SK-N-SH (cell line): ENCODE results near the gene PAEP. TPM values are rescaled to one million over a fixed set of nuclear protein-coding genes. Genes with fewer than 3 reads are reported as not detected.

Experiments used
- CTCF ChIA-PET: fragments of 300-600, 350-600 bp; formaldehyde crosslinking; extraction: SDS; loops from one replicate; lab custom pipeline; 2021; lab: Yijun Ruan, JAX
- POLR2A ChIA-PET: fragments of 350-600 bp; sonication (Branson Sonifier 250); formaldehyde crosslinking; extraction: SDS; loops from one replicate; lab custom pipeline; 2020; ENCODE audit warnings: antibody characterized with exemption, inconsistent platforms; lab: Yijun Ruan, JAX
- DNase-seq: peaks from one replicate; pipeline ENCODE4 v3.0.0; 2012
- H2AFZ ChIP-seq: fragments of 200-600 bp; sonication (generic); 2 replicates; pipeline ENCODE4 v1.8.1; 2016; ENCODE audit warnings: antibody characterized with exemption, mild to moderate bottlenecking, low read depth
- H3F3A ChIP-seq: fragments of 200-600 bp; sonication (generic); replicated peaks from 2 replicates; pipeline ENCODE3; 2016; ENCODE audit warnings: antibody characterized with exemption, mild to moderate bottlenecking; ENCODE audit not compliant: insufficient read depth
- H3K27ac ChIP-seq, 2 experiments: fragments of 200-500 bp in 1 of 2; fragments of 200-600 bp in 1 of 2; sonication (Bioruptor generic) in 1 of 2; sonication (generic), shearing (Covaris generic) in 1 of 2; 2 replicates each; pipeline versions ENCODE4 v1.5.1 to v1.6.1; 2014 to 2016; ENCODE audit warnings: low read depth in 2 of 2, inconsistent platforms in 1 of 2, low read length in 1 of 2, mild to moderate bottlenecking in 1 of 2, mixed read lengths in 1 of 2
- H3K27me3 ChIP-seq: fragments of 200-600 bp; sonication (generic), shearing (Covaris generic); 2 replicates; pipeline ENCODE4 v1.6.1; 2016; ENCODE audit warnings: mixed run types; ENCODE audit not compliant: insufficient read depth
- H3K36me3 ChIP-seq, 2 experiments: fragments of 200-500 bp in 1 of 2; fragments of 200-600 bp in 1 of 2; sonication (Bioruptor generic) in 1 of 2; sonication (generic) in 1 of 2; replicated peaks in 1 of 2; 2 replicates each; pipeline versions ENCODE3 to v1.5.1; 2014 to 2016; ENCODE audit warnings: low read length in 1 of 2, mild to moderate bottlenecking in 1 of 2; ENCODE audit not compliant: insufficient read depth in 2 of 2, control insufficient read depth in 1 of 2
- H3K4me1 ChIP-seq, 2 experiments: fragments of 200-500 bp in 1 of 2; fragments of 200-600 bp in 1 of 2; sonication (Bioruptor generic) in 1 of 2; sonication (generic), shearing (Covaris generic) in 1 of 2; 2 replicates each; pipeline versions ENCODE4 v1.5.1 to v1.6.1; 2014 to 2016; ENCODE audit warnings: low read depth in 1 of 2, low read length in 1 of 2, mixed run types in 1 of 2; ENCODE audit not compliant: insufficient read depth in 2 of 2, control insufficient read depth in 1 of 2
- H3K4me2 ChIP-seq: fragments of 200-600 bp; sonication (generic), shearing (Covaris generic); 2 replicates; pipeline ENCODE4 v1.6.1; 2017; ENCODE audit warnings: mixed run types
- H3K4me3 ChIP-seq, 2 experiments: fragments of 200-500 bp in 1 of 2; fragments of 200-600 bp in 1 of 2; sonication (Bioruptor generic) in 1 of 2; sonication (generic), shearing (Covaris generic) in 1 of 2; 2 replicates each; pipeline versions ENCODE4 v1.5.1 to v1.8.1; 2014 to 2016; ENCODE audit warnings: low read depth in 2 of 2, inconsistent platforms in 1 of 2, low read length in 1 of 2, mild to moderate bottlenecking in 1 of 2, mixed read lengths in 1 of 2, moderate library complexity in 1 of 2
- H3K79me2 ChIP-seq: fragments of 200-600 bp; sonication (generic); 2 replicates; pipeline ENCODE4 v1.8.1; 2017; ENCODE audit warnings: mild to moderate bottlenecking; ENCODE audit not compliant: insufficient read depth
- H3K9ac ChIP-seq: fragments of 200-600 bp; sonication (generic); 2 replicates; pipeline ENCODE4 v1.6.1; 2017; ENCODE audit warnings: mixed run types
- H3K9me2 ChIP-seq: fragments of 200-600 bp; sonication (generic); 2 replicates; pipeline ENCODE4 v1.6.1; 2017; ENCODE audit warnings: mixed run types
- H3K9me3 ChIP-seq: fragments of 200-600 bp; sonication (generic); 2 replicates; pipeline ENCODE4 v1.6.1; 2017; ENCODE audit warnings: mixed run types, mild to moderate bottlenecking, moderate library complexity
- H4K20me1 ChIP-seq: fragments of 200-600 bp; sonication (generic); 2 replicates; pipeline ENCODE4 v1.6.1; 2017; ENCODE audit warnings: mild to moderate bottlenecking, mixed run types; ENCODE audit not compliant: insufficient read depth
- CHD2 ChIP-seq: fragments of 150-350 bp; IDR thresholded peaks from 2 replicates; pipeline ENCODE4 v1.6.1; 2018; ENCODE audit warnings: low read length; ENCODE audit not compliant: partially characterized antibody
- ELF1 ChIP-seq: IDR thresholded peaks from 2 replicates; pipeline ENCODE4 v1.4.0; 2012
- EP300 ChIP-seq, 2 experiments: IDR thresholded peaks; 2 replicates each; pipeline versions ENCODE4 v1.4.0 to v1.6.1; 2012; ENCODE audit warnings: borderline replicate concordance in 1 of 2, low read depth in 1 of 2, low read length in 1 of 2
- FOSL2 ChIP-seq: IDR thresholded peaks from 2 replicates; pipeline ENCODE4 v1.4.0; 2012; ENCODE audit warnings: low read depth, mild to moderate bottlenecking, moderate library complexity, borderline replicate concordance
- FOXM1 ChIP-seq: IDR thresholded peaks from 2 replicates; pipeline ENCODE4 v1.4.0; 2012; ENCODE audit warnings: low read depth, mild to moderate bottlenecking
- GABPA ChIP-seq: IDR thresholded peaks from 2 replicates; pipeline ENCODE4 v1.4.0; 2012; ENCODE audit warnings: low read depth, mild to moderate bottlenecking
- GATA2 ChIP-seq: sonication (generic); formaldehyde crosslinking; IDR thresholded peaks from 2 replicates; pipeline ENCODE4 v1.5.0; 2020; ENCODE audit warnings: mild to moderate bottlenecking, missing genetic modification reagents
- MEF2A ChIP-seq: IDR thresholded peaks from 2 replicates; pipeline ENCODE4 v1.4.0; 2012; ENCODE audit warnings: low read depth, borderline replicate concordance
- MXI1 ChIP-seq: IDR thresholded peaks from 2 replicates; pipeline ENCODE4 v1.6.1; 2012; ENCODE audit warnings: mild to moderate bottlenecking, low read depth, low read length, improper control_type of control experiment
- NFIC ChIP-seq: IDR thresholded peaks from 2 replicates; pipeline ENCODE4 v1.4.0; 2012; ENCODE audit warnings: borderline replicate concordance
- NRF1 ChIP-seq: IDR thresholded peaks from 2 replicates; pipeline ENCODE4 v1.6.1; 2012; ENCODE audit warnings: low read depth, mild to moderate bottlenecking, low read length
- POLR2AphosphoS5 ChIP-seq: IDR thresholded peaks from 2 replicates; pipeline ENCODE4 v1.6.1; 2012; ENCODE audit warnings: low read depth, low read length
- RCOR1 ChIP-seq: fragments of 150-350 bp; IDR thresholded peaks from 2 replicates; pipeline ENCODE4 v1.6.1; 2017; ENCODE audit warnings: antibody characterized with exemption, low read length
- SIN3A ChIP-seq: IDR thresholded peaks from 2 replicates; pipeline ENCODE4 v1.6.1; 2012; ENCODE audit warnings: low read depth, mild to moderate bottlenecking, low read length, moderate library complexity, borderline replicate concordance
- SMC3 ChIP-seq: IDR thresholded peaks from 2 replicates; pipeline ENCODE4 v1.6.1; 2012; ENCODE audit warnings: low read depth, low read length, improper control_type of control experiment
- TAF1 ChIP-seq: IDR thresholded peaks from 2 replicates; pipeline ENCODE4 v1.6.1; 2012; ENCODE audit warnings: low read depth, mild to moderate bottlenecking, low read length, moderate library complexity, borderline replicate concordance
- TCF12 ChIP-seq: IDR thresholded peaks from 2 replicates; pipeline ENCODE4 v1.4.0; 2012
- TEAD4 ChIP-seq: IDR thresholded peaks from 2 replicates; pipeline ENCODE4 v1.4.0; 2012; ENCODE audit warnings: mild to moderate bottlenecking, borderline replicate concordance; ENCODE audit not compliant: insufficient read depth
- YY1 ChIP-seq: IDR thresholded peaks from 2 replicates; pipeline ENCODE4 v1.4.0; 2012; ENCODE audit warnings: low read depth, mild to moderate bottlenecking
- WGBS: methylation state at CpG from one replicate; pipeline ENCODE4 v1.1.6; 2017; ENCODE audit warnings: low lambda C conversion rate; 5-methylcytosine and 5-hydroxymethylcytosine counted together
- polyA plus RNA-seq, 3 experiments: library from polyadenylated mRNA; depleted of rRNA; stranded (reverse); fragments of >200 nt; gene quantifications; 2 replicates each; pipeline ENCODE4 v1.2.3, GENCODE V29; 2012
- TF ChIP-seq, protein P1 (sequence below): IDR thresholded peaks from 2 replicates; pipeline ENCODE4 v1.6.1; 2012; ENCODE audit warnings: mild to moderate bottlenecking, low read depth, low read length, moderate library complexity
- TF ChIP-seq, protein P2 (sequence below): IDR thresholded peaks from 2 replicates; pipeline ENCODE4; 2012
- TF ChIP-seq, protein P3 (sequence below): fragments of 150-350 bp; IDR thresholded peaks from 2 replicates; pipeline ENCODE4 v1.6.1; 2017; ENCODE audit warnings: antibody characterized with exemption, low read length, low read depth, borderline replicate concordance
- TF ChIP-seq, protein P4 (sequence below): IDR thresholded peaks from 2 replicates; pipeline ENCODE4 v1.4.0; 2012; ENCODE audit warnings: low read depth
- TF ChIP-seq, protein P5 (sequence below): IDR thresholded peaks from 2 replicates; pipeline ENCODE4 v1.4.0; 2012; ENCODE audit warnings: low read depth, borderline replicate concordance

PAEP gene
- polyA plus RNA-seq, 1 of the 3 experiments (the other 2 are of a cell fraction), result 0.08 TPM

DNA sequence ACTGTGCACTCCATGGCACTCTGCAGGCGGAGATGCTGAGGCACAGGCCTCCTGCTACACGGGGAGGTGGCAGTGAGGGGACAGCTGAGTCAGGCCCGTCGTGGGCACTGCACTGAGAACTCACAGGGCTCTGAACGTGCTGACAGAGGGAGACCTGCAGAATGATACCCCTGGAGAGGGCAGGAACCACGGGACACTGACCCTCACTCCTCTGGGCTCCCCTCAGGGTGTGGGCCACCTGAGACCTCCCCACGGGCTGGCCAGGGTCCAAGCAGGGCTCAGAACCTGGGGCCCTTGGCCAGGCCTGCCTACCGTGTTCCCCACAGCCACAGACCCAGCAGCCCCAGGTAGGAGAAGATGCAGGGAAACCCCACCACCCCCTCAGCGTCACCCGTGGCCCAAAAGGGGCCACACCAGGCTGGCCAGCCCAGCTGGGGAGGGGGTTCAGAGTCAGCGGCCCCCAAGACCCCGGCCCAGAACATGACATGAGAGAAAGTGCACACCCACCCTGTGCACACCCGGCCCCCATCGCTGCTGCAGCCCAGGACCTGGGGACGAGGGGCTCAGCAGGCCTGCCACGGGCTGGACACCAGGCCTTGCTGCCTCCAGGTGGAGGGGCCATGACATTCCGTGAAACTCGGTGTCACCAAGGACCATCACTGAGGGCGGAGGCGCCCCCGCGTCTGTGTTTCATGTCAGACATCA is 46.9 kb downstream of the PAEP start:
- Histone ChIP-seq H3K27ac (no peak overlapping the region; a peak in 1 of 4 replicates), H3K27me3 (no peaks in the 10 kb centered on the region), H3K79me2 (no peaks in the 10 kb centered on the region), H4K20me1 (no peaks in the 10 kb centered on the region), H3K4me3 (no peak overlapping the region), H3K4me1 (peaks cover 0 to 17% of the 10 kb centered on the region in 2 experiments; a peak in 1 of 4 replicates), H3K9ac (no peak overlapping the region), H3K36me3 (no peaks in the 10 kb centered on the region), H3K4me2 (no peak overlapping the region), H3K9me2 (no peaks in the 10 kb centered on the region), H3K9me3 (no peaks in the 10 kb centered on the region), H3F3A (no peaks in the 10 kb centered on the region), H2AFZ (no peak overlapping the region)
- POLR2A ChIA-PET, result no interaction called here
- CTCF ChIA-PET, result interaction anchor here (1.0 to 2.4 kb wide), 2 partner anchors 8 to 348 kb away, joined by 4 to 8 read pairs; no protein-coding TSS in a partner anchor
- peak; percentile 23 for DNase-seq
- TF ChIP-seq TCF12 (no peak), SIN3A (no peak), TEAD4 (no peak), POLR2AphosphoS5 (no peak), FOSL2 (no peak), TAF1 (no peak), FOXM1 (no peak), YY1 (no peak), NRF1 (no peak), EP300 (IDR thresholded peaks at IDR 0.05; ENCODE audit: borderline replicate concordance in 1 of 2, low read depth in 1 of 2, low read length in 1 of 2) (no peak)
- TF ChIP-seq, protein P1, sequence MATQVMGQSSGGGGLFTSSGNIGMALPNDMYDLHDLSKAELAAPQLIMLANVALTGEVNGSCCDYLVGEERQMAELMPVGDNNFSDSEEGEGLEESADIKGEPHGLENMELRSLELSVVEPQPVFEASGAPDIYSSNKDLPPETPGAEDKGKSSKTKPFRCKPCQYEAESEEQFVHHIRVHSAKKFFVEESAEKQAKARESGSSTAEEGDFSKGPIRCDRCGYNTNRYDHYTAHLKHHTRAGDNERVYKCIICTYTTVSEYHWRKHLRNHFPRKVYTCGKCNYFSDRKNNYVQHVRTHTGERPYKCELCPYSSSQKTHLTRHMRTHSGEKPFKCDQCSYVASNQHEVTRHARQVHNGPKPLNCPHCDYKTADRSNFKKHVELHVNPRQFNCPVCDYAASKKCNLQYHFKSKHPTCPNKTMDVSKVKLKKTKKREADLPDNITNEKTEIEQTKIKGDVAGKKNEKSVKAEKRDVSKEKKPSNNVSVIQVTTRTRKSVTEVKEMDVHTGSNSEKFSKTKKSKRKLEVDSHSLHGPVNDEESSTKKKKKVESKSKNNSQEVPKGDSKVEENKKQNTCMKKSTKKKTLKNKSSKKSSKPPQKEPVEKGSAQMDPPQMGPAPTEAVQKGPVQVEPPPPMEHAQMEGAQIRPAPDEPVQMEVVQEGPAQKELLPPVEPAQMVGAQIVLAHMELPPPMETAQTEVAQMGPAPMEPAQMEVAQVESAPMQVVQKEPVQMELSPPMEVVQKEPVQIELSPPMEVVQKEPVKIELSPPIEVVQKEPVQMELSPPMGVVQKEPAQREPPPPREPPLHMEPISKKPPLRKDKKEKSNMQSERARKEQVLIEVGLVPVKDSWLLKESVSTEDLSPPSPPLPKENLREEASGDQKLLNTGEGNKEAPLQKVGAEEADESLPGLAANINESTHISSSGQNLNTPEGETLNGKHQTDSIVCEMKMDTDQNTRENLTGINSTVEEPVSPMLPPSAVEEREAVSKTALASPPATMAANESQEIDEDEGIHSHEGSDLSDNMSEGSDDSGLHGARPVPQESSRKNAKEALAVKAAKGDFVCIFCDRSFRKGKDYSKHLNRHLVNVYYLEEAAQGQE, result no peak
- WGBS, result 79% methylated on average over 7 of the region's 22 CpGs

DNA sequence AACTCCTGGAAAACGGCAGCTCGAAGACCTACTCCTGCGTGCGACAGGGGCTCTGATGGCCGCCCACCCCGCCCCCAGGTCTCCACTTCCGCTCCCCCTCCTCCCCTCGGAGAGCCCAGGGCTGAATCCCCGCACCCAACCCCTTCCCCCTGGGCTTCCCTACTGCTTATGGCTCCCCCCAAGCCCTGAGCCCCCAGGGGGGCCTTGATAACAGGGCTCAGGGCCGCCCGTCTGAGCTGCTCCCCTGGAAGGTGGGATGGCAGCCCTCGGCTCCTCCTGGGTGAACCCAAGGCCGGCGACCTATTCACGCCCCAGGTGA is 47.4 kb downstream of the PAEP start:
- 62% methylated on average over 10 of the region's 15 CpGs for WGBS
- Histone ChIP-seq H3K4me1 (peaks cover 0 to 18% of the 10 kb centered on the region in 2 experiments; a peak in 1 of 4 replicates), H3K36me3 (no peaks in the 10 kb centered on the region), H3K27ac (no peak overlapping the region), H3K9ac (no peak overlapping the region), H3K9me3 (no peaks in the 10 kb centered on the region), H3K9me2 (no peaks in the 10 kb centered on the region), H4K20me1 (no peaks in the 10 kb centered on the region), H3F3A (no peaks in the 10 kb centered on the region), H3K4me2 (no peak overlapping the region), H3K27me3 (no peaks in the 10 kb centered on the region), H3K79me2 (no peaks in the 10 kb centered on the region), H2AFZ (no peak overlapping the region), H3K4me3 (no peak overlapping the region)
- ChIA-PET CTCF (interaction anchor here (1.0 kb wide), 1 partner anchor 348 kb away, joined by 4 read pairs; no protein-coding TSS in a partner anchor), POLR2A (no interaction called here)
- peak; percentile 12 for DNase-seq
- TF ChIP-seq, protein P2, sequence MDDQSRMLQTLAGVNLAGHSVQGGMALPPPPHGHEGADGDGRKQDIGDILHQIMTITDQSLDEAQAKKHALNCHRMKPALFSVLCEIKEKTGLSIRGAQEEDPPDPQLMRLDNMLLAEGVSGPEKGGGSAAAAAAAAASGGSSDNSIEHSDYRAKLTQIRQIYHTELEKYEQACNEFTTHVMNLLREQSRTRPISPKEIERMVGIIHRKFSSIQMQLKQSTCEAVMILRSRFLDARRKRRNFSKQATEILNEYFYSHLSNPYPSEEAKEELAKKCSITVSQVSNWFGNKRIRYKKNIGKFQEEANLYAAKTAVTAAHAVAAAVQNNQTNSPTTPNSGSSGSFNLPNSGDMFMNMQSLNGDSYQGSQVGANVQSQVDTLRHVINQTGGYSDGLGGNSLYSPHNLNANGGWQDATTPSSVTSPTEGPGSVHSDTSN, result no peak
- no peak for TF ChIP-seq CHD2
- no peak for TF ChIP-seq YY1
- TF ChIP-seq, protein P3, sequence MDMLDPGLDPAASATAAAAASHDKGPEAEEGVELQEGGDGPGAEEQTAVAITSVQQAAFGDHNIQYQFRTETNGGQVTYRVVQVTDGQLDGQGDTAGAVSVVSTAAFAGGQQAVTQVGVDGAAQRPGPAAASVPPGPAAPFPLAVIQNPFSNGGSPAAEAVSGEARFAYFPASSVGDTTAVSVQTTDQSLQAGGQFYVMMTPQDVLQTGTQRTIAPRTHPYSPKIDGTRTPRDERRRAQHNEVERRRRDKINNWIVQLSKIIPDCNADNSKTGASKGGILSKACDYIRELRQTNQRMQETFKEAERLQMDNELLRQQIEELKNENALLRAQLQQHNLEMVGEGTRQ, result no peak
- TF ChIP-seq GATA2 (CRISPR knock-in tag), result no peak
- TF ChIP-seq RCOR1, result no peak
- TF ChIP-seq SMC3, result no peak
- TF ChIP-seq, protein P4, sequence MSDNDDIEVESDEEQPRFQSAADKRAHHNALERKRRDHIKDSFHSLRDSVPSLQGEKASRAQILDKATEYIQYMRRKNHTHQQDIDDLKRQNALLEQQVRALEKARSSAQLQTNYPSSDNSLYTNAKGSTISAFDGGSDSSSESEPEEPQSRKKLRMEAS, result no peak
- no peak for TF ChIP-seq ELF1
- TF ChIP-seq GABPA, result no peak
- TF ChIP-seq, protein P5, sequence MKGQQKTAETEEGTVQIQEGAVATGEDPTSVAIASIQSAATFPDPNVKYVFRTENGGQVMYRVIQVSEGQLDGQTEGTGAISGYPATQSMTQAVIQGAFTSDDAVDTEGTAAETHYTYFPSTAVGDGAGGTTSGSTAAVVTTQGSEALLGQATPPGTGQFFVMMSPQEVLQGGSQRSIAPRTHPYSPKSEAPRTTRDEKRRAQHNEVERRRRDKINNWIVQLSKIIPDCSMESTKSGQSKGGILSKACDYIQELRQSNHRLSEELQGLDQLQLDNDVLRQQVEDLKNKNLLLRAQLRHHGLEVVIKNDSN, result no peak
- no peak for TF ChIP-seq MXI1
- TF ChIP-seq NFIC, result no peak
- TF ChIP-seq MEF2A, result no peak
